ENCODE measurements around the gene PCDH15.
A peak's percentile ranks its signal among the peaks of the same experiment; 100 is the strongest.

PCDH15 gene

DNA sequence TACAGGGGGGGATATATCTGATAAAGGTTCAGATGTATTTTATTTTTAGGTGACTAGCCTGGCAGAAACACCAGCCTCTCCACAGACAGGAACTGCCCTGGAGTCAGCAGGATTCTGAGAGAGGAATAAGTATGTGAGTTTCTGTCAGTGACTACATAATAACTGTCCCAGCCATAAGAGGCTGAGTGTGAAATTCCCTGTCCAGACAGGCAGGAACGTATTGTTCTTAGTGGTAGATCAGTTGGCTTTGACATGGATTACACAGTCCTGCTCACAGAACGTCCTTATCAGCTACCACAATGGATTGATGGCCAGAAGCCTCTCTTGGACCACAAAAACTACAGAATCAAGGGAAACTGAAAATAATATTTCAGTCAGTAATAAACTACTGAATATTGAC lies 709.8 kb downstream of the PCDH15 start:
- DNase-seq: no peak
- in situ Hi-C loops (cut with HindIII; ENCODE audit: low pct_ligation_motif_present, low pct_unique_long_range_greater_than_20kb, low sequenced_read_pairs): no loop called here

DNA sequence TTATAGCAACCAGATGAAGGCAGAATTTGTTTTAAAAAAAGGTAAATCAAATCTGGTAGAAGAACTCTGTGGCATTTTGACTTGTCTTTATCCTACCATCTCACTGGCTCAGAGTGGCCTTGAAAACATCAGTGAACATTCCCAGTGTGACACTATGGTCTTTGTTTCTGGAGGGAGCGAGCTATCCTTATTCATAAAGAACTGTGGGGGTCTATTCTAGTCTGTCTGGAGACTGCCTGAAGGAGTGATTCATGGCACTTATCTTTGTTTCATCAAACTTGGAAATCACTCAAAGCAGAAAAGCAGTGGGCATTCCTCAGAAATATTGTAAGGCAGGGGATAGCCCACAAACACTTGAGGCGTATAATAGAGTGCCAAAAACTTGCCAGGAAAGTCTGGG lies 719.1 kb downstream of the PCDH15 start:
- DNase-seq: no peak
- in situ Hi-C loops (cut with HindIII; ENCODE audit: low pct_ligation_motif_present, low pct_unique_long_range_greater_than_20kb, low sequenced_read_pairs): no loop called here

DNA sequence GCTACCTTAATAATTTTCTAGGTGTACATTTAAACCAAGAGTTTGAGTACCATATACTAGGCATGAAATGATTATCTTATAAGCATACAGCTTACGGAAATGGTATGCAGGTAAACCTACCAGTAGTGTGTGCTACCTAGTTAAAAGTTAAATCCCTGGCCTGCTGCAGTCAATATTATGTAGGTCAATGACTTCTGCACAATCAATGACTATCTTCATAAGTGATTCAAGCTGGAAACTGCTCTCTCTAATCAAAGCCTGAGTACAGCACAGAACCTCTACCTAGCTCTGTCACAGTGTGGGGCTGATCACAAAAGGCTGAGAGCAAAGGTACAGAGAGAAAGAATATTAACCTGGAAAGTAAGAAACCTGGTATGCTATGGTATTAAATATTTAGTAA lies 733.7 kb downstream of the PCDH15 start:
- no peak for DNase-seq
- in situ Hi-C loops (cut with HindIII; ENCODE audit: low pct_ligation_motif_present, low pct_unique_long_range_greater_than_20kb, low sequenced_read_pairs): no loop called here

DNA sequence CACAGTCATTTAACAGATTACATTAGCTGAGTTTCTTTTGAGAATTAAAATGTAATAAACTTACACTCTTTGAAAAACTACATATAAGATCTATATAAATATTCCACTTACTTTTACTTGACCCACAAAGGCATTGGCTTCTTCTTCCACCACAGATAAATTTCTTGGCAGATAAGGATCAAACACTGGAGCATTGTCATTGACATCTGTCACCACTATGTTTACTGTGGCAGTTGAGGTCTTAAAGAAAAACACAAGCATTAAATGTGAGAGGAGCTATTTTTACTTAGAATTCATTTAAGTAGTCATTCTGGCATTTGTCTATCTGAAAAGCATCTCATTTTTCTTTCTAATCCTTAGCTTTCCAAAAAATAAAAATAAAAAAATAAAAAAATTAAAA lies 734.4 kb downstream of the PCDH15 start:
- in situ Hi-C loops (cut with HindIII; ENCODE audit: low pct_ligation_motif_present, low pct_unique_long_range_greater_than_20kb, low sequenced_read_pairs): no loop called here
- DNase-seq: no peak

DNA sequence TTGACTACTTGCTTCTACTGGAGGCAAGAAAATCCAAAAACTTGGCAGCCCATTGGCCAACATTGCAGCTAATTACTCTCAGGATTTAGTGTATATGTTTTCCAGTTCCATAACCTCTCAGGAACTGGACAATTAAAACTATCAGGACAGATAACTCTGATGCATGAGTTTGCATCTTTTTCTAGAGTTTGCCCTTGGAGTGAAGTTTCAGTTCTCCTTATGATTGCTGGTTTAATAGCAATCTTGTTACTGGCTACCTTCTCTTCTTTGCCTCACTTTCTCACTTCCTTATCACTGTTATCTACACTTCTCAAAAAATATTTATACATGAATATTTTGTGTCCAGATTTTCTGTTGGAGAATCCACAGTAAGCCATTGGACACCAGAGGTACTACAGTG lies 735.9 kb downstream of the PCDH15 start:
- in situ Hi-C loops (cut with HindIII; ENCODE audit: low pct_ligation_motif_present, low pct_unique_long_range_greater_than_20kb, low sequenced_read_pairs): no loop called here
- no peak for DNase-seq

DNA sequence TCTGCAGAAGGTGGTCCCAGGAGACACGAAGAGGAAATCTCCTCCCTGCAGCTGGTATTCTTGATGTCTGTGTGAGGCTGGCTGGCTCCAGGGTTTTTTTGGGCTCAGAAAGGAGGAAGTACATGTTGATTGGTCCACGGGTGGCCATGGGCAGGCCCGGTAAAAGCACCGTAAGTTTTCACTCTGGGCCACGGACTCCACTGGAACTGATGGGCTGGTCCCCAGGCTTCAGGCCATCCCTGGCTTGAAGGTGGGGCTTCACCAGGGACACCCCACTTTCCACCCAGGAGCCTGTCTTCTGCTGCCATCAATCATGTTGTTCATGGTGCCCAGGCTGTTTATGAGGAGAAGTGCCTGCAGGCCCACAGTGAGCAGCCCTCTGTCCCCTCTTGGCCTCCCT lies 736.8 kb downstream of the PCDH15 start:
- in situ Hi-C loops (cut with HindIII; ENCODE audit: low pct_ligation_motif_present, low pct_unique_long_range_greater_than_20kb, low sequenced_read_pairs): no loop called here
- no peak for DNase-seq

DNA sequence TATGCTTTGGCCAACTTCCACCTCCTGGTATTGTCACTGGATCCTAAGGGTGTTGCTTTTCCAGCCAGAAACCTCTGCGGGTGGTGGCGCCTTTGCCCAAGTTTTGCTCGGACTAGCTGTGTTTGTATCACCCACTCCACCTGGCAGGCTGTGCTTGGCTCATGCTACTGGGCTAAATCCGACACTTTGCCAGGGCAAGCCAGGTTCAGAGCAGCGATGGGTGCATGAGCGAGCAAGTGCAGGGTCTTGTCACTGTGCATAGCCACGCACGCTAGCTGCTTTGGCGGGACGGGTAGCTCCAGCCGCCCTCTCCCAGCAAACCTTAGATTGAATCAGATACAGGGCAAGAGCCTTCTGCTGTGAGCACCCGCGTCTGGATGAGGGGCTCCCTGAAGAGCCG lies 737.5 kb downstream of the PCDH15 start:
- no peak for DNase-seq
- in situ Hi-C loops (cut with HindIII; ENCODE audit: low pct_ligation_motif_present, low pct_unique_long_range_greater_than_20kb, low sequenced_read_pairs): no loop called here

DNA sequence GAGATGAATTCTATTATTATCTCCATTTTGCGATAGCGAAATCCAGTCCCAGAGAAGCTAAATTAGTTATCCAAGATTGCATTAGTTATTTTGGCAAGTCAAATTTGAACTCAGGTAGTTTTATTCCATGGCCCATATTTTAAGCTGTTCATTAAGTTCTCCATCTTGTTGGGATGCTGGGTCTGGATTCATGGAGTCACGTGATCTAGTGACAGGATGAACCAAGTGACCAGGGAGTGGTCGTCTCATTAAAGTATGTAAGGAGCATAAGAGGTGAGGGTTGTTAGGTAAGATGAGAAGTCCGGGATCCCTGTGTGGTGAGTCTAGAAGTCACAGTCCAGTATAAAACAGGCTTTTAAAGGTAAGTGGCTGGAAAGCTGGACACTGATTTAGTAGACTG lies 740.5 kb downstream of the PCDH15 start:
- DNase-seq: no peak
- in situ Hi-C loops (cut with HindIII; ENCODE audit: low pct_ligation_motif_present, low pct_unique_long_range_greater_than_20kb, low sequenced_read_pairs): no loop called here

DNA sequence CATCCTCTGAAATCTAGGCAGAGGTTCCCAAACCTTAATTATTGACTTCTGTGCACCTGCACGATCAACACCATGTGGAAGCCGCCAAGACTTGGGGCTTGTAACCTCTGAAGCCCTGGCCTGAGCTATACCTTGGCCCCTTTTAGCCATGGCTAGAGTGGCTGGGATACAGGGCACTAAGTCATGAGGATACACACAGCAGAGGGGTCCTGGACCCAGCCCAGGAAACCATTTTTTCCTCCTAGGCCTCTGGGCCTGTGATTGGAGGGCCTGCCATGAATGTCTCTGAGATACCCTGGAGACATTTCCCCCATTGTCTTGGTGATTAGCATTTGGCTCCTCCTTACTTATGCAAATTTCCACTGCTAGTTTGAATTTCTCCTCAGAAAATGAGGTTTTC lies 743.7 kb downstream of the PCDH15 start:
- in situ Hi-C loops (cut with HindIII; ENCODE audit: low pct_ligation_motif_present, low pct_unique_long_range_greater_than_20kb, low sequenced_read_pairs): no loop called here
- DNase-seq: no peak

DNA sequence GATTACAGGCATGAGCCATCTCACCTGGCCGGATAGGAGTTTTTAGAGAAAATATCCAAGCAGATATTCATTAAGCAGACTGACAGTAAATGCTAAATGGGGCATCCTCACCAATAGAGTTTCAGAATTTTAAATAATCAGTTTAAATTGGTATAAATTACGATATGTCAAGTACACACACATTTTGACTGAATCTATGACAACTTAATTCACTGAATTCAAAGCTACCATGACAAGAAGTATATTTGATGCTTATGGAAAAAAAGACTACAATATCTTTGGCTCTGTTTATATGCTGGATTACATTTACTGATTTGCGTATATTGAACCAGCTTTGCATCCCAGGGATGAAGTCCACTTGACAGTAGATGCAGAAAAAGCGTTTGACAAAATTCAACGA lies 774.7 kb downstream of the PCDH15 start:
- no peak for DNase-seq
- in situ Hi-C loops (cut with HindIII; ENCODE audit: low pct_ligation_motif_present, low pct_unique_long_range_greater_than_20kb, low sequenced_read_pairs): no loop called here

DNA sequence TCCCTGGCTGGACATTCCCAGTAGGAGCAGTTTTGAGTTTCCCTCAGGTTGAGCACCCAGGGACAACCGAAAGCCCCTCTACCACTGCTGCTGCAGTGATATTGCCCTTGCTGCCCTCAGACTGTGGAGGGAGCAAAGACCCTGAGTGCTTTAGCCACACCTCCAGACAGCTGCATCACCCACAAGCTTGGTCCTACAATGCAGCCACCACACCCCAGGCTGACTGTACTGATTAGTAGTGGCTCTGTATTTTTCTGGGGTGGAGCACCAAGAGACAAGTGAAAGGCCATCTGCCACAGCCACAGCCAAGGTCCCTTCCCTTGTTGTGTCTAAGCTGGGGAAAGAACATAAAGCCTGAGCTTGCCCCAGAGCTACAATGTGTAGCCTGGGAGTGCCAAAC lies 789.9 kb downstream of the PCDH15 start:
- in situ Hi-C loops (cut with HindIII; ENCODE audit: low pct_ligation_motif_present, low pct_unique_long_range_greater_than_20kb, low sequenced_read_pairs): no loop called here
- DNase-seq: no peak

DNA sequence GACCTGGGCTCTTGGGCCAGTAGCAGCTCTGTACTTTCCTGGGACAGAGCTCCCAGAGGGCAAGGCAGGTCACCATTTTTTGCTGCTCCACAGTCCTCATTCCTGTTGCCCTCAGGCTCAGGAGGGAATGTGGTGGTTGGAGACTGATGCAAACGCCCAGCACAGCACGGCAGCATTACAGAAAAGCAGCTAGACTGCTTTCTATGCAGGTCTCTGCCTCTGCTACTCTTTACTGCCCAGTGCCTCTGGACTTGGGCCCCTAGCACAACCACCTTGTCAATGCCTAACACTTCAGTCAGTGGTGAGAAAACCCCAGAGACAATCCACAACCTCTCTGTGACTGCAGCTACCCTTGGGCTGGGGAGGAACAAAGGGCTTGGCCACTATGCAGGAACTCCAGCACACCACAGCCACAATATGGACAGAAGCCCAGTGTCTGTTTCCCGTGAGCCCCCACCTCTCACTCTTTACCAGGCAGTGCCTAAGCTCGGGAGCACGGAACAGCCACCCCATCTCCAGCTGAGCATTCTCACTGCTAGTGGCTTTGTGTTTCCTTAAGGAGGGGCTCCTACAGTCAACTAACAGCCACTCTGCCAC lies 790.6 kb downstream of the PCDH15 start:
- in situ Hi-C loops (cut with HindIII; ENCODE audit: low pct_ligation_motif_present, low pct_unique_long_range_greater_than_20kb, low sequenced_read_pairs): no loop called here

DNA sequence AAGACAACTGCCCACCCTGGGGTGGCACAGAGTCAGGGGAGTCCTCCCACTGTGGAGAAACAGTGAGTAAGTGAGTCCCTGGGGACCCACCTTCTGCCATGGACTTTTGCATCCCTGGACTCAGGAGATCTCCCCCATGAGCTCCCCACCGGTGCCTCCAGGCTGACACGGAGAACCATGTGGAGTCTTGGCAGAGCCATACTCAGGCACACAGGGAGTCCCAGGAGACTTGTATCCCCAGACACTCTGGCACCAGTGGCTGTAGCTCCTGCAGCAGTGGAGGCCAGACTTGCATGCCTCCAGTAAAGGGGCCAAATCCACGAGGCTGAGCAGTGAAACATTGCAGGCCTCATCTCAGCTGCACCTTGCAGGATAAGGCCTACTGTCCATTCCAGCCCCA lies 791.4 kb downstream of the PCDH15 start:
- no peak for DNase-seq
- in situ Hi-C loops (cut with HindIII; ENCODE audit: low pct_ligation_motif_present, low pct_unique_long_range_greater_than_20kb, low sequenced_read_pairs): no loop called here

More for the DNA sequence above, 790.6 kb downstream of the PCDH15 start:
- no peak for DNase-seq

DNA sequence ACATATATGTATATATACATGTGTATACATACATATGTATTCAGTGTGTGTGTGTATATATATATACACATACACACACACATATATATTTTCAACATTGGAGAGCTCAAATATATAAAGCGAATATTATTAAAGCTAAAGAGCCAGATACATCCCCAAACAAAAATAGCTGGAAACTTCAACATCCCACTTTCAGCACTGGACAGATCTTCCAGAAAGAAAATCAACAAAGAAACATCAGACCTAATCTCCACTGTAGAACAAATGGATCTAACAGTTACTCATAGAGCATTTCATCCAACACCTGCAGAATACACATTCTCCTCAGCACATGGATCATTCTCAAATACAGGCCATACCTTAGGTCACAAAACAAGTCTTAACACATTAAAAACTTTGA lies 799.0 kb downstream of the PCDH15 start:
- in situ Hi-C loops (cut with HindIII; ENCODE audit: low pct_ligation_motif_present, low pct_unique_long_range_greater_than_20kb, low sequenced_read_pairs): no loop called here
- no peak for DNase-seq

DNA sequence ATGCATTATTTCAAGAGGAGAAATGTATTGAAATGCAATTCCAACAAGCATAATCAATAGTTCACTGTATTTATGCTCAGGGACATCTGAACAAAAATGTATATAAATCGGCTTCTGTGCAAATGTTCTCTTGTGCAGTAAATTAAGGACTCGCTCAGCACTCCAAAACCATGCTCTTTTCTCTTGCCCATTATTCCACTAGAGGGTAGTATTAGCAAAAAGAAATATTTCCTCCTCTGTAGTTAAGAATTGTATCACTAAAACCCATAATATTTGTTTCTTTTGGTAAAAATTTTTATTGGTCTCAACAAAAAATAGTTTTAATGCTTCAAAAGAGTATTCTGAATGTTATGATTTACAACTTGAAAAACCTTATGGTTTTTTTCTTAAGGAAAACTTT lies 803.1 kb downstream of the PCDH15 start:
- DNase-seq: peak; percentile 23
- in situ Hi-C loops (cut with HindIII; ENCODE audit: low pct_ligation_motif_present, low pct_unique_long_range_greater_than_20kb, low sequenced_read_pairs): no loop called here

DNA sequence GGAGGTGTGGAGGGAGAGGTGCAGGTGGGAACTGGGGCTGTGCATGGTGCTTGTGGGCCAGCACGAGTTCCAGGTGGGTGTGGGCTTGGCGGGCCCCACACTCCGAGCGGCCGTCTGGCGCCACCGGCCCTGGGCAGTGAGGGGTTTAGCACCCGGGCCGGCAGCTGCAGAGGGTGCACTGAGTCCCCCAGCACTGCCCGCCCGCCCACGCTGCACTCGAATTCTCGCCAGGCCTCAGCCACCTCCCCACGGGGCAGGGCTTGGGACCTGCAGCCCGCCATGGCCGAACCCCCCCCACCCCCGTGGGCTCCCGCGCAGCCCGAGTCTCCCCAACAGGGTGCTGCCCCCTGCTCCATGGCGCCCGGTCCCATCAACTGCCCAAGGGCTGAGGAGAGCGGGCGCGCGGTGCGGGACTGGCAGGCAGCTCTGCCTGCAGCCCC lies 810.2 kb downstream of the PCDH15 start:
- in situ Hi-C loops (cut with HindIII; ENCODE audit: low pct_ligation_motif_present, low pct_unique_long_range_greater_than_20kb, low sequenced_read_pairs): no loop called here
- no peak for DNase-seq

DNA sequence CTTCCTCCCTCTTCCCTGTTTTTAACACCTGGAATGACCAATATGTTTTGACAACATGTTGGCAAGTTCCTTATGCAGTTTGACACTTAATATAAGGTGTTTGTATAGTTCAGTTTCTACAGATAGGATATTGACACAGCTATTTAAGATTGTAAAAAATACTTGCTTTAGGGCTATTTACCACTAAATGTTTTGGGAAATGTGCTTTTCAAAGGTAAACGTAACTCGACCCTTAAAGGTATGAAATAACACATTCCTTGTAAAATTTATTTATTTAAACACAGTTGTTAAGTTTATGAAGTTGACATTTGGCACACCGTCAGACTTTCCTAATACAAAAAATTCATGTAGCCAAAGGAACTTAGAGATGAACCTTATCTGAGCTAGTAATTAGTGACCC lies 817.6 kb downstream of the PCDH15 start:
- in situ Hi-C loops (cut with HindIII; ENCODE audit: low pct_ligation_motif_present, low pct_unique_long_range_greater_than_20kb, low sequenced_read_pairs): no loop called here
- DNase-seq: no peak

DNA sequence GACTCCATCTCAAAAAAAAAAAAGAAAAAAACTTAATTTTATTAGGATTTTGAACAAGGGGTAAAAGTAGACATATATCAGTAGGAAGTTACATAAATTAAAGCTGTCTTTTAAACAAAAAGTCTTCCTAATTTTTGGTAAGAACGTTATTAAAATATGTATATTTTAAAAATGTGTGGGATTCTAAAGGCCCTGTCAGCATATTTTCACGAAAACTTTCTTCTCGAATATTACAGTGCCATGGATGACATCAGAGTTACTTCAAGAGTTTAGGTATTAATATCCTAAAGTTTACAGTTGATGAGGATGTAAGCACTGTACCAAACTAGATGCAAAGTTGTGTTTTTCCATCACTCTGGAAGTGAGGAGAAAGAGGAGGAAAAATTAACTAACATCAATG lies 820.8 kb downstream of the PCDH15 start:
- in situ Hi-C loops (cut with HindIII; ENCODE audit: low pct_ligation_motif_present, low pct_unique_long_range_greater_than_20kb, low sequenced_read_pairs): no loop called here
- no peak for DNase-seq

DNA sequence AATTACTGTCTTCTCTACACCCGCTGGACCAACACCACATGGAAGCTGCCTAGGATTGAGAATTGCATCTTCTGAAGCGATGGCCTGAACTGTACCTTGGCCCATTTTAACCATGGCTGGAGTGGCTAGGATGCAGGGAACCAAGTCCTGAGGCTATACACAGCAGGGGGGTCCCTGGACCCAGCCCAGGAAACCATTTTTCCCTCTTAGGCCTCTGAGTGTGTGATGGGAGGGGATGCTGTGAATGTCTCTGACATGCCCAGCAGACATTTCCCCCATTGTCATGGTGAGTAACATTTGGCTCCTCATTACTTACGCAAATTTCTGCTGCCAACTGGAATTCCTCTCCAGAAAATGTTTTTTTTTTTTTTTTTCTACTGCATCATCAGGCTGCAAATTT lies 822.7 kb downstream of the PCDH15 start:
- in situ Hi-C loops (cut with HindIII; ENCODE audit: low pct_ligation_motif_present, low pct_unique_long_range_greater_than_20kb, low sequenced_read_pairs): no loop called here
- DNase-seq: no peak

DNA sequence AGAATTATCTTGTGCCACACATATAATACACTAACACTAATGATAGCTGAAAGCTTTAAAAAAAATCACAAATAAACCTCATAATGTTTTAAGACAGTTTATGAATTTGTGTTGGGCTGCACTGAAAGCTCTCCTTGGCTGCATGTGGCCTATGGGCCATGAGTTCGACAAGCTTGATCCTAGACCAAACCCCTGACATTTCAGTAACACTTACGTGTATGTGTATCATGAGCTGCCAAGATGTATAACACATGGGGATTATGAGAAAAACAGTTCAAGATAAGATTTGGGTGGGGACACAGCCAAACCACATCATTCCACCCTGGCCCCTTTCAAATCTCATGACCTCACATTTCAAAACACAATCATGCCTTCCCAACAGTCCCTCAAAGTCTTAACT lies 823.8 kb downstream of the PCDH15 start:
- in situ Hi-C loops (cut with HindIII; ENCODE audit: low pct_ligation_motif_present, low pct_unique_long_range_greater_than_20kb, low sequenced_read_pairs): no loop called here
- DNase-seq: no peak

DNA sequence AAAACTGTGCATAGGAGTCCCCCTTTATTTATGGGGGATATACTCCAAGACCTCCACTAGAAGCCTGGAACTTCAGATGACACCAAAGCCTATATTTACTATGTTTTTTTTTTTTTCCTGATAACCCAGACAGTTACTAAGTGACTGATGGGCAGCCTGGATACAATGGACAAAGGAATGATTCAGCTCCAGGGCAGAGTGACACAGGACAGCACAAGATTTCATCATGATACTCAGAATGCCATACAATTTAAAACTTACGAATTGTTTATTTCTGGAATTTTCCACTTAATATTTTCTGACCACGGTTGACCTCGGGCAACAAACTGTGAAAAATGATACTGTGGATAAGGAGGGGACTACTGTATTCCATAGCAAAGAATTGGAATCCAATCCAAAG lies 843.6 kb downstream of the PCDH15 start:
- in situ Hi-C loops (cut with HindIII; ENCODE audit: low pct_ligation_motif_present, low pct_unique_long_range_greater_than_20kb, low sequenced_read_pairs): no loop called here
- DNase-seq: no peak
